HG03095 (cell line): Measurements from ENCODE around the gene ZNF658.
"Not testable (repeated sequence)": the region's sequence is repeated elsewhere in the genome, so short reads cannot be mapped to it uniquely, and the experiment has no call there.

ENCODE experiments used
- ATAC-seq: cut with Tn5 transposase; IDR thresholded peaks from one replicate; pipeline ENCODE4 v1.9.1; 2021; ENCODE audit warnings: moderate library complexity; ENCODE audit not compliant: unreplicated experiment

ZNF658 gene

GRCh38 chr9:66900490-66901131 lies at the start of gene ZNF658:
TSS of gene ZNF658 (plus strand) at chr9:66900725. CDS start at chr9:66903562, 2,837 bp downstream.
- ATAC-seq: peak; percentile 94

- ATAC-seq: not testable (repeated sequence)
Measured at GRCh38 chr9:66861732-66862131, 38.8 kb upstream of the ZNF658 start.

GRCh38 chr9:66868660-66869059 lies 31.9 kb upstream of the ZNF658 start:
- ATAC-seq: not testable (repeated sequence)

- not testable (repeated sequence) for ATAC-seq
Measured at GRCh38 chr9:66880605-66881004, 19.9 kb upstream of the ZNF658 start.

- not testable (repeated sequence) for ATAC-seq
Measured at GRCh38 chr9:66881847-66882246, 18.7 kb upstream of the ZNF658 start.

- peak; percentile 82 for ATAC-seq
Measured at GRCh38 chr9:66890334-66890733, 10.2 kb upstream of the ZNF658 start.

- peak; percentile 15 for ATAC-seq
Measured at GRCh38 chr9:66901141-66901540, 616 bp downstream of the ZNF658 start.

GRCh38 chr9:66909560-66909959 lies 9.0 kb downstream of the ZNF658 start:
- ATAC-seq: not testable (repeated sequence)

GRCh38 chr9:66920072-66920471 lies 19.5 kb downstream of the ZNF658 start:
- ATAC-seq: not testable (repeated sequence)

GRCh38 chr9:66936194-66936870 lies 35.8 kb downstream of the ZNF658 start:
- ATAC-seq: not testable (repeated sequence)

- ATAC-seq: not testable (repeated sequence)
Measured at GRCh38 chr9:66937662-66938061, 37.1 kb downstream of the ZNF658 start.

- not testable (repeated sequence) for ATAC-seq
Measured at GRCh38 chr9:66938322-66938721, 37.8 kb downstream of the ZNF658 start.

GRCh38 chr9:66939878-66940830 lies 39.6 kb downstream of the ZNF658 start:
- not testable (repeated sequence) for ATAC-seq

- ATAC-seq: not testable (repeated sequence)
Measured at GRCh38 chr9:66942400-66943155, 42.1 kb downstream of the ZNF658 start.

- ATAC-seq: not testable (repeated sequence)
Measured at GRCh38 chr9:66952576-66952975, 52.1 kb downstream of the ZNF658 start.
